ENCODE measurements around the gene SHMT1.

GRCh38 chr17:18291718-18292540, 71.4 kb downstream of the SHMT1 start:
- TF ChIP-seq POLR2A (IDR thresholded peaks at IDR 0.05): no peak
- no peak for TF ChIP-seq CTCF (IDR thresholded peaks at IDR 0.05)
